DOHH2 (cell line): ENCODE results near the gene WDR64.
"Not testable (repeated sequence)": the region's sequence is repeated elsewhere in the genome, so short reads cannot be mapped to it uniquely, and the experiment has no call there.

Experiments used
- H3F3A ChIP-seq: fragments of 200-600 bp; sonication (generic), shearing (Covaris generic); 2 replicates; pipeline ENCODE4 v1.6.0; 2016; ENCODE audit warnings: antibody characterized with exemption, mild to moderate bottlenecking; ENCODE audit not compliant: control insufficient read depth, insufficient read depth
- H3K27ac ChIP-seq: fragments of 200-600 bp; sonication (generic); 2 replicates; pipeline ENCODE4 v1.5.1; 2014; ENCODE audit warnings: low read depth, mild to moderate bottlenecking, low read length, moderate library complexity
- H3K27me3 ChIP-seq: fragments of 200-600 bp; sonication (generic); 2 replicates; pipeline ENCODE4 v1.6.1; 2014; ENCODE audit warnings: mild to moderate bottlenecking, low read length, mixed read lengths; ENCODE audit not compliant: control insufficient read depth
- H3K36me3 ChIP-seq: fragments of 200-600 bp; sonication (generic); 2 replicates; pipeline ENCODE4 v1.6.1; 2014; ENCODE audit warnings: mild to moderate bottlenecking, low read length, moderate library complexity, mixed read lengths; ENCODE audit not compliant: control insufficient read depth
- H3K4me1 ChIP-seq: fragments of 200-600 bp; sonication (generic); 2 replicates; pipeline ENCODE4 v1.6.1; 2014; ENCODE audit warnings: mild to moderate bottlenecking, low read length, mixed read lengths; ENCODE audit not compliant: control insufficient read depth
- H3K4me2 ChIP-seq: fragments of 200-600 bp; sonication (generic); 2 replicates; pipeline ENCODE4 v1.6.0; 2014; ENCODE audit warnings: mild to moderate bottlenecking, low read length, moderate library complexity
- H3K4me3 ChIP-seq: fragments of 200-600 bp; sonication (generic); 2 replicates; pipeline ENCODE4 v1.5.1; 2014; ENCODE audit warnings: mild to moderate bottlenecking, low read length, mixed read lengths
- H3K79me2 ChIP-seq: fragments of 200-600 bp; sonication (generic); 2 replicates; pipeline ENCODE4 v1.6.1; 2014; ENCODE audit warnings: mild to moderate bottlenecking, low read length, mixed read lengths; ENCODE audit not compliant: control insufficient read depth
- H3K9me2 ChIP-seq: fragments of 200-600 bp; sonication (generic); replicated peaks from 2 replicates; pipeline ENCODE4 v1.6.1; 2014; ENCODE audit warnings: mild to moderate bottlenecking, low read length, mixed read lengths; ENCODE audit not compliant: control insufficient read depth
- H3K9me3 ChIP-seq: fragments of 200-600 bp; sonication (generic); 2 replicates; pipeline ENCODE4 v1.6.1; 2014; ENCODE audit warnings: antibody characterized with exemption, low read length, mixed read lengths; ENCODE audit not compliant: control insufficient read depth, insufficient read depth
- H4K20me1 ChIP-seq: fragments of 200-600 bp; sonication (generic); 2 replicates; pipeline ENCODE4 v1.6.0; 2014; ENCODE audit warnings: low read depth, mild to moderate bottlenecking, antibody characterized with exemption, low read length, moderate library complexity; ENCODE audit not compliant: control insufficient read depth, insufficient read depth
- CTCF ChIP-seq: fragments of 200-600 bp; sonication (generic); IDR thresholded peaks from one replicate; pipeline ENCODE4 v1.5.1; 2014; ENCODE audit warnings: antibody characterized with exemption, mild to moderate bottlenecking, low read depth, low read length; ENCODE audit not compliant: poor library complexity, severe bottlenecking
- EZH2phosphoT487 ChIP-seq: fragments of 200-600 bp; sonication (generic); IDR thresholded peaks from 2 replicates; pipeline ENCODE4 v1.6.1; 2017; ENCODE audit warnings: borderline replicate concordance, mild to moderate bottlenecking, antibody characterized with exemption, low read length, moderate library complexity, mixed read lengths

Gene WDR64

GRCh38 chr1:241789061-241789460, 137.0 kb downstream of the WDR64 start:
- TF ChIP-seq CTCF = no peak
- no peak for TF ChIP-seq EZH2phosphoT487
- Histone ChIP-seq H3K4me2 (no peak overlapping the region), H3K4me3 (no peak overlapping the region), H4K20me1 (no peaks in the 10 kb centered on the region), H3K4me1 (no peaks in the 10 kb centered on the region), H3F3A (no peaks in the 10 kb centered on the region), H3K9me2 (no peaks in the 10 kb centered on the region), H3K9me3 (no peaks in the 10 kb centered on the region), H3K36me3 (no peaks in the 10 kb centered on the region), H3K79me2 (no peaks in the 10 kb centered on the region), H3K27me3 (no peaks in the 10 kb centered on the region), H3K27ac (no peak overlapping the region)

GRCh38 chr1:241799416-241799815, 147.3 kb downstream of the WDR64 start:
- no peak for TF ChIP-seq CTCF
- TF ChIP-seq EZH2phosphoT487 = no peak
- Histone ChIP-seq H3K27me3 (no peaks in the 10 kb centered on the region; the same call in none of the 2 replicates), H3K4me2 (no peak overlapping the region), H3K36me3 (no peaks in the 10 kb centered on the region), H3K9me2 (no peaks in the 10 kb centered on the region), H3K4me1 (no peaks in the 10 kb centered on the region), H3K4me3 (no peak overlapping the region), H3F3A (no peaks in the 10 kb centered on the region), H4K20me1 (no peaks in the 10 kb centered on the region), H3K27ac (no peak overlapping the region), H3K9me3 (no peaks in the 10 kb centered on the region), H3K79me2 (no peaks in the 10 kb centered on the region)

- Histone ChIP-seq H4K20me1 (no peaks in the 10 kb centered on the region), H3K4me1 (no peaks in the 10 kb centered on the region), H3K27me3 (no peaks in the 10 kb centered on the region; the same call in none of the 2 replicates), H3K27ac (no peak overlapping the region), H3K36me3 (no peaks in the 10 kb centered on the region), H3K79me2 (no peaks in the 10 kb centered on the region), H3K9me3 (no peaks in the 10 kb centered on the region), H3K4me2 (no peak overlapping the region), H3F3A (no peaks in the 10 kb centered on the region), H3K4me3 (no peak overlapping the region), H3K9me2 (no peaks in the 10 kb centered on the region)
- TF ChIP-seq CTCF (no peak), EZH2phosphoT487 (no peak)
Measured at GRCh38 chr1:241800640-241801039, 148.6 kb downstream of the WDR64 start.

- no peaks in the 10 kb centered on the region for H3K9me3 ChIP-seq
- no peaks in the 10 kb centered on the region for H3K79me2 ChIP-seq
- H3K4me3 ChIP-seq = no peak overlapping the region
- H3K27me3 ChIP-seq = no peaks in the 10 kb centered on the region; the same call in none of the 2 replicates
- H3K4me2 ChIP-seq = no peak overlapping the region
- H3K36me3 ChIP-seq = no peaks in the 10 kb centered on the region
- no peaks in the 10 kb centered on the region for H3K9me2 ChIP-seq
- H3F3A ChIP-seq = no peaks in the 10 kb centered on the region
- no peaks in the 10 kb centered on the region for H3K4me1 ChIP-seq
- TF ChIP-seq CTCF = no peak
- no peak for TF ChIP-seq EZH2phosphoT487
- H4K20me1 ChIP-seq = no peaks in the 10 kb centered on the region
- H3K27ac ChIP-seq = no peak overlapping the region
Measured at GRCh38 chr1:241802863-241803262, 150.8 kb downstream of the WDR64 start.

- not testable (repeated sequence) for H3F3A ChIP-seq, H3K4me2 ChIP-seq, H3K36me3 ChIP-seq, H3K27ac ChIP-seq, H3K9me2 ChIP-seq, H3K27me3 ChIP-seq, H4K20me1 ChIP-seq, H3K4me1 ChIP-seq, H3K79me2 ChIP-seq, H3K9me3 ChIP-seq, H3K4me3 ChIP-seq
Measured at GRCh38 chr1:241804706-241805105, 152.6 kb downstream of the WDR64 start.
